DMS 273 (cell line): ENCODE results near the gene MRPS18A.
"Not testable (repeated sequence)": the region's sequence is repeated elsewhere in the genome, so short reads cannot be mapped to it uniquely, and the experiment has no call there.

Source experiments
- DNase-seq: peaks from one replicate; lab custom pipeline; 2025; ENCODE audit not compliant: unreplicated experiment; lab: John Stamatoyannopoulos, UW

The MRPS18A gene

DNA sequence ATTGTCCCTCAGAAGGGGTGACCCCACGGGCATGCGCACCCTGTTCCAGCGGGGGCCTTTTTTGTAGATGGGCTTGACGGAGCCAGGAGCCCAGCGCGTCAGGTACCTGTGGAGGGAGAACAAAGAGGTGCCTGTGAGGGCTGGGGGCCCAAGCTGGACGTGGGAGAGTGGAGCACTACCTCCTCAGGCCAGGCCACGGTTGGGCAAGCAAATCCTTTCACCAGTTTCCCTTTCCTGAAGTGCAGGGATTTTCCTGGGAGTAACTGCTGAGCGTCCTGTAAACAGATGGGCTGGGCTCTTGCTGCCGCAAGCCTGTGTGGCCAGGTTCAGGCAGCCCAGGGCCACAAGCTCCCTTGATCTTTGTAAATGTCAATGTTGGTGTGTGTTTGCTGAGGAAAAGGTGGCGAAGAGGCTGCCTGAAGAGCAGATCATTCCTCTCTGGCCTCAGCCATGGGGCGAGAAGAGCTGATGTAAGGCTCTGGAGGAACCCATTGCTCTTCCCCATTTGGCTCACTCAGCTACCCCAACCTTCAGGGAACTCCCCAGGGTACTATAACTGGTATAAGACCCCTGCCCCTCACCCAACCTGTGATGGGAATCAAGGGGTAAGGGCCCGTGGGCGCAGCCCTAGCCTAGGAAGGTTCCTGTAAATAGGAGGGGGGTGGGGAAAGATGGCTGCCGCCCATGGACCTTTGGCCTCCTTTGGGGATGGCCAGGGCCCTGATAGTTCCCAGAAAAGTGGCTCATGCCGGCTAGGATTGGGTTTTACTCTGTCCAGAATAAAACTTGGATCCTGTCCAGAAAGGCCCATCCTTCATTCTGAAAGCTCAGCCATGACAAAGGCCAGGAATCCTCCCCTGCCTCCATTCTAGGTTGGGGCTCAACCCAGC is 15.5 kb downstream of the MRPS18A start:
- DNase-seq = no peak

DNA sequence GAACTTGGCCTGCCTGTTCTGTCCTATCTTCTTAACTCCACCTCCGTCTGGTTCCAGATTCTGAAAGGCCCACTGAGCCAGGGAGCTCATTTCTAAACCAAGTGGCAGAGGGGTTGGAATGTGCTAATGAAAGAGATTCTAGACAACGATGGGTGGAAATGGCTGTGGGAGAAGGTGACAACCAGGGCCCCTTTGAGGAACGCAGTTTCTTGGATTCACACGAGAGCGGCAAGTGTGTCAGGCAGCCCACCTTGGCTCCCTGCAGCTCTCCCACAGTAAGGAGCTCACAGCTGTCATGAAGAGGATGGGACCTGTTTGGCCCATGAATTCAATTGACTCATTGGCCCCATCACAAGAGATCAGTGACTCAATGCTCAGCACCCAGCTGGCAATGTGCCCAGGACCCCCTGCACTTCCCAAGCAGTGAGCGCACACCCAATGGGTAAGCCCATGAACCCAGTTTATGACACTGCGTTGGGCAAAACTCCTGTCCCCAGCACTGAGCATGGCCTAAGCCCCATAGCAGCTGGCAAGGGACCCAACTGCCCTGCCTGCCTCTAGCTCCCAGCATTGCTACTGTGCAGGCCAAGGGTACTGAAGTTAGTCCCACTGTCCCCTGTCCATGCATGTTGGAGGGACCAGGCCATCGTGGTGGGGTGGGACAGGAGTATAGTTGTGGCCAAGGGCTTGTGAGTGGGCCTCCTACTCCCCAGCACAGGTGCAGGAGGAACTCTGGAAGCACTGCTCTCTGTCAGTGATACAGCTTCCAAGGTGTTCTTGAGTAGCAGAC is 16.4 kb downstream of the MRPS18A start:
- no peak for DNase-seq

DNA sequence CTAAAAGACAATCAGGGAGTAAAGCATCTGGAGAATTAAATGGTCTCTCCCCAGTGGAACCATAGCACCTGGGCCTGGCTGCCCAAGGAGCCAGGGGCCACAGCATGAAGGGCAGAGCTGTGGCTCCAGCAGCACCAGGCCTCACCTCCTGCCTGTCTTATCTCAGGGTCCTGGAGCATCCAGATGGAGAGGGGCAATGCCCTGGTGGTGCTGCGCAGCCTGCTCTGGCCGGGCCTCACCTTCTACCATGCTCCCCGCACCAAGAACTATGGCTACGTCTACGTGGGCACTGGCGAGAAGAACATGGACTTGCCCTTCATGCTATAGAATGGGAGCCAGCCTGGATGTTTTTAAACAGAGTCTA is 17.0 kb downstream of the MRPS18A start:
- no peak for DNase-seq

DNA sequence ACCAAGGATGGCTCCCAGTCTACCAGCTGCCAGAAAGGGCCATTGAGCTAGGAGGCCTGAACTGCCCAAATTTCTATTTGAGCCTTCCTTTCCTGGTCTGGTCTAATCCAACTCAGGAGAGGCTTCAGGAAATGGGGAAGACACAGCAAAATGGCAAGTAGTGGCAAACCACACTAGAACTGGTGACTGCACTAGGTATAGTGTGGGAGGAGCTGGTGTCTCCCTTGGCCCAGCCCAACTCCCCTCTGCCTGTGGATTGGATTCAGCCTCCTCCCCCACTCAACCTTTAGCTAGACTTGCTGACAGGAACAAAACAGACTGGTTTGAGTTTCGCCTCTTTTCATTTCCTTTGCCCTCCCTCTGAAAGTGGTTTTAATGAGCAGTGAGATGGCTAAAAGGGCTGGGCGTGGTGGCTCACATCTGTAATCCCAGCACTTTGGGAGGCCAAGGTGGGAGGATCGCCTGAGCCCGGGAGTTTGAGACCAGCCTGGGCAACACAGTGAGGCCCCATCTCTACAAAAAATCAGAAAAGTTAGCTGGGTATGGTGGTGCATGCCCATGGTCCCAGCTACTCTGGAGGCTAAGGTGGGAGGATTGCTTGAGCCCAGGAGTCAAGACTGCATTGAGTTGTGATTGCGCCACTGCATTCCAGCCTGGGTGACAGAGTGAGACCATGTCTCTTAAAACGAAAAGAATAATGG is 17.5 kb downstream of the MRPS18A start:
- peak; percentile 45 for DNase-seq

DNA sequence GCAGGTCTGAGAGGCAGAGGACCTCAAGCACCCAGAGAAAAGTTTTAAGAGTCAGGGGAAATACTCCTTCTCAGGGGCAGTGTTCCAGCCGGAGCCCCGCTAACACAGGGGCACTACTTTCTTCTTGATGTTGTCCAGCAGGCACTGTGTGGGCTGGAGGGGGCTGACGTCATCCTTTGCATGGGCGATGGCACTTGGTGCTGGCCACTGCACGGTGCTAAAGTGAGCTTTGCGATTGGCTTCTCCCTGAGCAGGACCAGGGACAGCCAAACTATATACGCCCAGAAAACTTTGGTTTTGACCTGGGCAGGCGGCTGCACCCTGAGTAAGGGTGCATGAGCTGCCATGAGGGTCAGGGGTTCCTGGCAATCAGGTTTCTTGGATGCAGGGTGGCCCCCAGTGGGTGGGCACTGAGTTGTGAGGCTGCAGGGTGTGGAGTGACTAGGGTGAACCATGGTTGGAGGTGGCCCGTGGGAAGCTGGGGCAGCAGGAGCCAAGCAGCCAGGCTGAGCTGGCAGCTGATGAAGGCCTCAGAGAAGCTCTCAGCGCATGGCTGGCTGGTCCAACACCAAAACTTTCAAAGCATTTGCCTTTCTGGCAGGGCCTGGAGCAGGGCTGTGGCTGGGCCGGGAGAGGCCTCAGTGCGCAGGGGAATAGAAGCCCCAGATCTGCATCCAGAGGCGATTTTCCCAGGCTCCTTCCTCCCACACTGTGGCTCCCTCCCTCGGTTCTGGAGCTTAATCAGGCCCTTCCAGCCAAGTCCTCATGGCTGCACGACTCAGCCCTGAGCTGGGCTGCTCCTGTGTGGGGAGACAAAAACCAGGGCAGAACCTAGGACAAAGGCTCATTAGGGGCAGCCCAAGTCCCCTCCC is 18.3 kb downstream of the MRPS18A start:
- peak; percentile 45 for DNase-seq

DNA sequence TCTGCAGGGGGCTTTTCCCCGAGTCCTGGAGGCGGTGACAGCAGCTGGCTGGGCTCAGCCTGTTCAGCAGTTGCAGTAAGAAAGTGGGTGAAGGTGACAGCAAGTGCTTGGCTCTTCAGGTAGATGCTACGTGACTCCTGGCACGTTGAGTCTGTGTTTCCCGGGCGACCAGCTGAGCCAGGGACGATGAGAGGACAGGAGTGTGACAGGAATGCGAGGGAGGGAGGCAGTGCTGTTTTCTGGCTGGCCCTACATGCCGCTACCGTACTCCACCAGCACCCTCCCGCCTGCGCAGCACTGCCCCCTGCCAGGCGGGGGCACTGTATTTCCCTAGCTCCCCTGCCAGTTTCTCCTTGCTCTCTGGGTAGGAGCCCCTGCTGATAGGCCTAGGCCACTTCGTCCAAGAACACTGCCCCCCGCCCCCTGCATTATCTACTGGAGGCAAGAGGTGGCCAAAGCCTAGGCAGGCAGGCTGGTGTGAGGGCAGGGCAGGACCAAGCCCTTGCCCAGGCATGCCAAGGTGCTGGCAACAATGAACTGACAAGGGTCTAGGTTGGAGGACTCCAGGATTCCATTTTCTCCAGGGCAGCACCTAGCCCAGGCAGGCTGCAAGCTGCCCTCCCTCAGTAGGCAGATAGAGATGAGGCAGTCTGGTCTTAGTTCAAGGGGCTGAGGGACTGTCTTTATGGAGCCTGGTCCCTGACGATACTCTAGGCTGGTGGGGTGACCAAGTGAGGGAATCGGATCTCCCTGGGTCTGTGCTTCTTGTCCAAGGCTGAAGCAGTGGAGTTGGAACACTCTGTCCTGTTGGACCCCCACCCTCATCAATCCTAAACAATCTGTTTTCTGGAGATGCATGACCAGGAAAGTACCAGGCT is 19.2 kb downstream of the MRPS18A start:
- peak; percentile 90 for DNase-seq

DNA sequence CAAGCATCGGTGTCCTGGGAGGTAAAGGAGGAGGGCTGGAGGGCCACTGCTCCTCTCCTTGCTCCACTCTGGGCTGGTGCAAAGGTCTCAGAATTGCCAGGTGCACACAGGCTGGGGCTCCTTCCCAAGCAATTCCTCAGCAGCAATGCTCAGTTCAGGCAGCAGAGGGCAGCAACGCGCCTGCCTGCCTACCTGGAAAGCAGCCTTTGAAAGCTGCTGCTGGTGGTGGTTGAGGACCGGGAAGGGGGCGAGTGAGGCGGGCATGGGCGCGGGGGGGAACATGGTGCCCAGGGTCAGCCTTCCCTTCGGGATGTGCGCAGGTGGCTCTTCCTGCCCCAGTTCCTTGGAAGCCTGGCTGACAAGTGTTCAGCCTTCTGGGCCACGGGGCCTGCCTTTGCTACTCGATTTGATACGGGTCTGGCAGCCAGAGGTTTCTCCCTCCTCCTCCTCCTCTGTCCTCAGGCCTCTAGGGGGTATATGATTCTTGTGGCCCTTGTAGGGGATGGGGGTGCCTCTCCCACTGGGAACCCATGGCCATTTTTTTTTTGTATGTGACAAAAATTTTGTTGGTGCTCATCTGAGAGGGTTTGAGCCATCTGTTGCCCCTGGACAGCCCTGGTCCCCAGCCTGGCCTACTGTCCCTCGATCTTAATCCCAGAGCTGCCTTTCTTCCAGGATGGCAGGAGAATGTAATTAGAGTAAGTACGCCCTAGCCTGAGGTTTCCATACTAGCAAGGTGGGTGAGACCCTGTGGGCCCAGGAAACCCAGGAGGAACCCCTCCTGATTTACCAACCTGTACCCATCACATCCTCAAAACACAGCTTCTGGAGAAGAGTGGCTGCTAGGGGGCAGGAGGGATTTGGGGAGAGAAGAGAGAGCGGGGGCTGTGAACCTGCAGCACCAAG is 20.1 kb downstream of the MRPS18A start:
- peak; percentile 92 for DNase-seq

DNA sequence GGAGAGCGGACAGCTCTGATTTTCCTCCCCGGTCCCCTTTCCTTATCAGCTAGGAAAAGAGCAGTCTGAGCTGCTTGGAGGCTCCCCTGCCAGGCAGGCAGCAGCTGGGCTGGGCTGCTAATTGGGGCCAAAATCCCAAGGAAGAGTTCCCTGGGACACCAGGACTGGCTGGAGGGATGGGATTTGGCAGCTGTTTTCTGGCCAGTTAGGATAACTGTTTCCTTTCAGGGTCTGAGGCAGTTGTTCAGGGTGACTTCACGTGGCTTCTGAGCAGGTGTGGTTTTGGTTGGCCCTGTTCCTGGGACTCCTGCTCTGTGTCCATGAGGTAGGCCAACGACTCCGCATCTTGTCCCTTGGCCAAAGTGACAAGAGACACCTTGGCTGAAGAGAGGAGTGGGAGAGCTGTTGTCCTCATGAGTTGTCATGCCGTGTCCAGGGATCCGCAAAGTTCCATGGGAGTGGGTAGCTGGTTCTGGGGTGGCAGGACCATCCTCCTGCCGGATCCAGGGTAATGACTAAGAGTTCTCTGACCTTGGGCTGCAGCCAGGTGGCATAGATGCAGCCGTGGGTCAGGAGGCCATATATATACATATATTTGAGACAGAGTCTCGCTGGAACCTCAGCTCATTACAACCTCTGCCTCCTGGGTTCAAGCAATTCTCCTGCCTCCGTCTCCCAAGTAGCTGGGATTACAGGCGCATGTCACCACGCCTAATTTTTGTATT is 21.2 kb downstream of the MRPS18A start:
- peak; percentile 46 for DNase-seq

DNA sequence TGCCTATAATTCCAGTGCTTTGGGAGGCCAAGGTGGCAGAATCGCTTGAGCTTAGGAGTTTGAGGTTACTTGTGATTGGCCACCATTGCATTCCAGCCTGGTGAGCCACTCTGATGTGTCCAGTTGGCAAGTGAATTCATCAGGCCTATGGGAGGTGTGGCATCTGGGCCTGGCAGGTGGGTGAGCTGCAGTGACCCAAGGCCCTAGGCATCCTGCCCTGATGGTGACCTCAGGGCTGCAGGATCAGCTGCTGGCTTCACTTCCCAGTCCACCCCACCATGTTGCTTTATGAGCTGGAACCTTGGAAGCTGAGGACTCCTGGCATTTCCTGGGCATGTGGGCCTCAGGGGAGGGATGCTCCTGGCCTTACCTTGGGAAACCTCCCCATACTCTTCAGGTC is 22.2 kb downstream of the MRPS18A start:
- DNase-seq = no peak

DNA sequence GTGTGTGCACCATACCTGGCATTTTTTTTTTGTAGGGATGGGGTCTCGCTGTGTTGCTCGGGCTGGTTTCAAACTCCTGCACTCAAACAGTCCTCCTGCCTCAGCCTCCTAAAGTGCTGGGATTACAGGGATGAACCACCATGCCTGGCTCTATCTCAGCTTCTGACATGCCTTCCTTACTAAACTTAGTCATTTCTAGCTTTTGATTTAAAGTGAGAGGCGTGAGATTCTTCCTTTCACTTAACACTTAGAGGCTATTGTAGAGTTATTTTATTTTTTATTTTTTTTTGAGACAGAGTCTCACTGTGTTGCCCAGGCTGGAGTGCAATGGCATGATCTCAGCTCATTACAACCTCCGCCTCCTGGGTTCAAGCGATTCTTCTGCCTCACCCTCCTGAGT is 24.6 kb downstream of the MRPS18A start:
- not testable (repeated sequence) for DNase-seq

DNA sequence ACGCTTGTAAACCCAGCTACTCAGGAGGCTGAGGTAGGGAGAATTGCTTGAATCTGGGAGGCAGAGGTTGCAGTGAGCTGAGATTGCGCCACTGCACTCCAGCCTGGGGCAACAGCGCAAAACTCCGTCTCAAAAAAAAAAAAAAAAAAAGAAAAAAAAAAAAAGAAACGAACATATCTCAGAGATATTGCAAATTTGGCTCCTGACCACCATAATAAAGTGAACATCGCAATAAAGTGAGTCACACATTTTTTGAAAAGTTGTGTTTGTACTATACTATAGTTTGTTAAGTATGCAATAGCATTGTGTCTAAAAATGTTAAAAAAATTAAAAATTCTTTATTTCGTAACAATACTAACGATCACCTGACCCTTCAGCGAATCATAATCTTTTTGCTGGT is 29.4 kb downstream of the MRPS18A start:
- DNase-seq = no peak

DNA sequence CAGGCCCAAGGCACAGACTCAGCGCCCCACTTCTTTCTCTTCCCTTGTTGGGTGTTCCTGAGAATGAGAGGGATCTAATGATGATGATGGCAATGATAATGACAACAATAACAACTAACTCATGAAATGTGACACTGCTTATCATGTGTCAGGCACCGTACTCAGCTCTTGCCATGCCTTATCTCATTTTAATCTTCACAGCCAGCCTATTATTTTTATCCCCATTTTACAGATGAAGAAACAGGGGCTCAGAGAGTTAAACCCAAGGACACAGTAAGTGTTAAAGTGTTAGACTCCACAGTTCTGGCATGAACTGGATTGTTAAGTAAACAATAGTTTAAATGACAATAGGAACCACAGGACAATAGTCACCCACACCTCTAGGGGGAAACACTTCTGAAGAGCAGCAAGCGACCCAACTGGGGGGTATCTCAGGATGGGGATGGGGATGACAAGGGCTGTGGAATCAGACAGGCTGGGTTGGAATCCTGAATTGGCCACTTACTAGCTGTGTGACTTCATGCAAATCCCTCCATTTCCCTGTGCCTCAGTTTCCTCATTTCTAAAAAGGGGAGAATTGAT is 30.3 kb downstream of the MRPS18A start:
- DNase-seq = no peak

DNA sequence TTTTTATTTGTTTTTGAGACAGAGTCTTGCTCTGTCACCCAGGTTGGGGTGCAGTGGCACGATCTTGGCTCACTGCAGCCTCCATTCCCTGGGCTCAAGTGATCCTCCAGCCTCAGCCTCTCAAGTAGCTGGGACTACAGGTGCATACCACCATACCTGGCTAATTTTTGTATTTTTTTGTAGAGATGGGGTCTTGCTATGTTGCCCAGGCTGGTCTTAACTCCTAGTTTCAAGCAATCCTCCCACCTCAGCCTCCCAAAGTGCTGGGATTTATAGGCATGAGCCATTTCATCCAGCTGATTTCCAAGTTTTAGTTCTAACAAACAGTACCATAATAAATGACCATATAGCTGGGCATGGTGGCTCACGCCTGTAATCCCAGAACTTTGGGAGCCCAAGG is 34.8 kb downstream of the MRPS18A start:
- DNase-seq = not testable (repeated sequence)

DNA sequence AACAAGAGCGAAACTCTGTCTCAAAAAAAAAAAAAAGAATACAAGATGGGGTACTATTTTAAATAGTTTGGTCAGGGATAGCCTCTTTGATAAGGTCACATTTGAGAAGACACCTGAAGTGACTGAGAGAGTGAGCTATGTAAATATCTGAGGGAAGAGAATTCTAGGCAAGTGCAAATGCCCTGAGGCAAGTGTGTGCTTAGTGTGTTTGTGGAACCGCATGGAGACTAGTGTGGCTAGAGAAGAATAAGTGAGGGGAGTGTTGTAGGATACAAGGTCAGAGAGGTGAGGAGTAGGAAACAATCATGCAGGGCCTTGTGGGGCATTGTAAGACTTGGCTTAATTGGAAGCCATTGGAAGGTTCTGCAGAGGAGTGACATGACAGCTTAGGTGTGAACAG is 39.3 kb downstream of the MRPS18A start:
- no peak for DNase-seq

DNA sequence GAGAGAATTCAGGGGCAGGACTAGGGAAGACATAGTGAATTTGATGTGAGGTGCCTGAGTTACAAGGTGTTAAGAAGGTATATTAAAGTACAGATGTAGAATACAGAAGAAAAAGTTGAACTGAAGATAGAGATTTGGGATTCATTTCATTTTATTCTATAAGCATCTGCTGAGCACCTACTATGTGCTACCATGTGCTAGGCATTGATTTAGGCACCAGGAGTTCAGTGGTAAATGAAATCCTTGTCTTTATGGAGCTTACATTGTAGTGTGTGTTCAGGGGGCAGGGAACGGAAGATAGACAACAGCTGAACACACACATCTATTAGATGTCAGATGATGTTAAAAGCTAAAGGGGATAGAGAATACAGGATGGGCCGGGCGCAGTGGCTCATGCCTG is 40.0 kb downstream of the MRPS18A start:
- no peak for DNase-seq

DNA sequence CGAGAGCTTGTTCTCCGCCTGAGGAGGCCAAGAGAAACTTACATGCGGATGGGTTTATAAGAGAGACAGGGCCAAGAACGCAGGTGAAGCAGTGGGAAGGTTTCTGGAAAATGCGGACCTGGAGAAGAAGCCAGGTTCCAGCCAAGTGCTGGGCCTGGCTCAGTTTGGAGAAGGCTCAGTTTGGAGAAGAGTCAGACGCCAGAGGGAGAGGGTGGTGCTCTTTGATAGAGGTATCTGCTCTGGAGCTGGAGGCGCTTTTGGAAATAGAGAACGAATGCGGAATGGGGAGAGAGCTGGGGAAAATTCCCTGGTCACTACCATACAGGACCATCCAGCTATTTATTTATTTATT is 42.0 kb downstream of the MRPS18A start:
- DNase-seq = no peak

DNA sequence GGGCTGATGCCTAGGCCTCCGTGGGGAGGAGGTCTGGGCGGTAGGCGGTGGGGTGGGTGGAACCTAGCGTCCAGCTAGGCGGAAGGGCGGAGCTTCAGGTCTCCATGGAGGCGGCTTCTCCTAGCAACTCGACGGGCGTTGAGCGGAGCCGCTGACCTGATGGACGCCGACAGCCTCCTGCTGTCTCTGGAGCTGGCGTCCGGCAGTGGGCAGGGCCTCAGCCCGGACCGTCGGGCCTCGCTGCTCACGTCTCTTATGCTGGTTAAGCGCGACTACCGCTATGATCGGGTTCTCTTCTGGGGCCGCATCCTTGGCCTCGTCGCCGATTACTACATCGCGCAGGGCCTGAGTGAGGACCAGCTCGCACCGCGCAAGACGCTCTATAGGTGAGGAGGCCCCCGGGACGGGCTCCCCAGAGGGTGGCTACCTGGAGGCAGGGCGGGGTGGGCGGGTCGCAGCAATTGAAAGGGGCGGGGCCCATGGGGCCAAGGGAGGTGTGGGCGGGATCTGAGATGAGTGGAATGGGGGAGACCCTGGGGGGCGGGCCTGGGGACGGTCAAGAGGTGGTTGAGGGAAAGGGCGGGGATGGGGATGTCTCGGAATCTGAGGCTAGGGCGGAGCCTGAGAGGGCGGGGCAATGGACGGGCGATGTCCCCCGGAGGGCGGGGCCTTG is 42.5 kb downstream of the MRPS18A start, which contains the start of gene RSPH9:
Gene RSPH9, plus strand, starts transcription at position 97 of the 673 bp plus-strand sequence. Its CDS starts 63 bp downstream, at position 160.
- no peak for DNase-seq
